Mesothelial cell of epicardium (in vitro differentiated cells): ENCODE data around the gene TRIM45. TPM values are rescaled to one million over a fixed set of nuclear protein-coding genes. Genes with fewer than 3 reads are reported as not detected.
"Not testable (repeated sequence)": the region's sequence is repeated elsewhere in the genome, so short reads cannot be mapped to it uniquely, and the experiment has no call there.

Experiments
- DNase-seq, 2 experiments: peaks; one replicate each; pipeline ENCODE4 v3.0.0; 2021; ENCODE audit warnings: low spot score in 2 of 2; ENCODE audit not compliant: unreplicated experiment in 2 of 2
- H3K27ac Mint-ChIP-seq: 2 replicates; pipeline ENCODE4 v1.8.0; 2021; ENCODE audit warnings: mixed read lengths
- H3K27me3 Mint-ChIP-seq: 2 replicates; pipeline ENCODE4 v1.8.0; 2021; ENCODE audit warnings: low read depth, mixed read lengths
- H3K36me3 Mint-ChIP-seq: 2 replicates; pipeline ENCODE4 v1.8.0; 2021; ENCODE audit warnings: mixed read lengths
- H3K4me1 Mint-ChIP-seq: 2 replicates; pipeline ENCODE4 v1.8.0; 2021; ENCODE audit warnings: mixed read lengths
- H3K4me3 Mint-ChIP-seq: 2 replicates; pipeline ENCODE4 v1.8.0; 2021; ENCODE audit warnings: mild to moderate bottlenecking, moderate library complexity, mixed read lengths
- H3K9me3 Mint-ChIP-seq: 2 replicates; pipeline ENCODE4 v1.8.0; 2021; ENCODE audit warnings: mixed read lengths
- total RNA-seq: library from RNA; stranded (reverse); gene quantifications from 3 replicates; pipeline ENCODE4 v1.2.1, GENCODE V29; 2021
- TF ChIP-seq, protein P1 (sequence below): fragments of 200-600 bp; sonication (generic); IDR thresholded peaks from one replicate; pipeline ENCODE4 v1.5.0; 2021; ENCODE audit warnings: antibody characterized with exemption; ENCODE audit not compliant: unreplicated experiment

The TRIM45 gene
- total RNA-seq, 1 donor from 2014 or later: 40.0 TPM

DNA sequence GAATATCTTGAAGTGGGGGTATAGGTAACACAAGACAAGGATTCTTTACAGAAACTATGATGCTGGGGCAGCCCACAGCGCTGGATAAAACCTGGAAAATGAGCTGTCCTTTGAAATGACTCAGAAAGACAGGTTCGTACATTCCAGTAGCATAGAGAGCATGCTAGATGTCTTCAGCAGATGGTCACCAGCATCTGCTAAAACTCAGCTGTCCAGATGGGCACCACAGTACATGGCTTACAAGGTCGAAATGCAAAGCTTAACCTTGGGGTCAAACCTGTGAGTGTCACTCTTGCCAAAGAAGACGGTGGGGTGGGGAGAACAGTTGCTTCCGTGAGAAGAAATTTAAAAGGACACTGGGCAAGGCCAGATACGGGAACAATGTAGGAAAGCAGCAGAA, 41.3 kb upstream of the TRIM45 start:
- no peak overlapping the region for H3K4me3 Mint-ChIP-seq
- peaks cover 13% of the 10 kb centered on the region for H3K36me3 Mint-ChIP-seq
- TF ChIP-seq, protein P1, sequence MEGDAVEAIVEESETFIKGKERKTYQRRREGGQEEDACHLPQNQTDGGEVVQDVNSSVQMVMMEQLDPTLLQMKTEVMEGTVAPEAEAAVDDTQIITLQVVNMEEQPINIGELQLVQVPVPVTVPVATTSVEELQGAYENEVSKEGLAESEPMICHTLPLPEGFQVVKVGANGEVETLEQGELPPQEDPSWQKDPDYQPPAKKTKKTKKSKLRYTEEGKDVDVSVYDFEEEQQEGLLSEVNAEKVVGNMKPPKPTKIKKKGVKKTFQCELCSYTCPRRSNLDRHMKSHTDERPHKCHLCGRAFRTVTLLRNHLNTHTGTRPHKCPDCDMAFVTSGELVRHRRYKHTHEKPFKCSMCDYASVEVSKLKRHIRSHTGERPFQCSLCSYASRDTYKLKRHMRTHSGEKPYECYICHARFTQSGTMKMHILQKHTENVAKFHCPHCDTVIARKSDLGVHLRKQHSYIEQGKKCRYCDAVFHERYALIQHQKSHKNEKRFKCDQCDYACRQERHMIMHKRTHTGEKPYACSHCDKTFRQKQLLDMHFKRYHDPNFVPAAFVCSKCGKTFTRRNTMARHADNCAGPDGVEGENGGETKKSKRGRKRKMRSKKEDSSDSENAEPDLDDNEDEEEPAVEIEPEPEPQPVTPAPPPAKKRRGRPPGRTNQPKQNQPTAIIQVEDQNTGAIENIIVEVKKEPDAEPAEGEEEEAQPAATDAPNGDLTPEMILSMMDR: no peak
- peak overlapping the region; percentile 49 for H3K27ac Mint-ChIP-seq
- H3K9me3 Mint-ChIP-seq: peaks cover 12% of the 10 kb centered on the region
- no peak for DNase-seq
- no peaks in the 10 kb centered on the region for H3K27me3 Mint-ChIP-seq
- H3K4me1 Mint-ChIP-seq: peaks cover 26% of the 10 kb centered on the region

DNA sequence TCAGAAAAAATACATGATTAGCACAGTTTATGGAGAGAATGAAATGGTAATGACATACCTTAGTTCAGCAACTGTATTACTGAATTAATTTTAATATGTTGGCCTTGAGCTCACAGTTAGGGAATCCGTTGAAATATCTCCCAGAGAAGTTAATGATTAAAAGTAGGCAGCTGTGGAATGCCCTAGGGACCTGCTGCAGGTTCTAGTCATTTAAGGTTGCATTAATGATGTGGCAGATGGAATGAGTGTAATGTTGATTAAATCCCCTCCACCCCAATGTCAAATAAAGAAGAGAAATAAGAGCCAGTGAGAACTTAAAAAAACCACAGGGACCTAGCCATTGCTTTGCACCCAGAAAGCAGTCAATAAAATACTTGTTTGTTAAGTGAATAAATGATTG, 40.3 kb upstream of the TRIM45 start:
- Mint-ChIP-seq H3K27ac (peak overlapping the region; percentile 70), H3K4me3 (no peak overlapping the region), H3K36me3 (peaks cover 10% of the 10 kb centered on the region), H3K9me3 (peaks cover 13% of the 10 kb centered on the region), H3K27me3 (no peaks in the 10 kb centered on the region), H3K4me1 (peaks cover 25% of the 10 kb centered on the region)
- no peak for DNase-seq
- TF ChIP-seq, protein P1: no peak

DNA sequence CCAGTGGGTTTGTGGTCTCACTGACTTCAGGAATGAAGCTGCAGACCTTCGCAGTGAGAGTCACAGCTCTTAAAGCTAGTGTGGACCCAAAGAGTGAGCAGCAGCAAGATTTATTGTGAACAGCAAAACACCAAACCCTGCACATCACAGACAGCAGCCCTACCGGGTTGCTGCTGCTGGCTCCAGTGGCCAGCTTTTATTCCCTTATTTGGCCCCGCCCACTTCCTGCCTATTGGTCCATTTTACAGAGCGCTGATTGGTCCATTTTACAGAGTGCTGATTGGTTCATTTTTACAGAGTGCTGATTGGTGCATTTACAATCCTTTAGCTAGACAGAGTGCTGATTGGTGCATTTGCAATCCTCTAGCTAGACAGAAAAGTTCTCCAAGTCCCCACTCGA, 29.8 kb upstream of the TRIM45 start:
- not testable (repeated sequence) for H3K9me3 Mint-ChIP-seq

GRCh38 chr1:117150316-117150715, 28.8 kb upstream of the TRIM45 start:
- DNase-seq: no peak
- TF ChIP-seq, protein P1: no peak
- peaks cover 5% of the 10 kb centered on the region for H3K9me3 Mint-ChIP-seq

More for the DNA sequence above, 29.8 kb upstream of the TRIM45 start:
- peaks cover 33% of the 10 kb centered on the region for H3K4me1 Mint-ChIP-seq
- H3K4me3 Mint-ChIP-seq, H3K27me3 Mint-ChIP-seq, H3K27ac Mint-ChIP-seq, DNase-seq, H3K36me3 Mint-ChIP-seq: not testable (repeated sequence)

DNA sequence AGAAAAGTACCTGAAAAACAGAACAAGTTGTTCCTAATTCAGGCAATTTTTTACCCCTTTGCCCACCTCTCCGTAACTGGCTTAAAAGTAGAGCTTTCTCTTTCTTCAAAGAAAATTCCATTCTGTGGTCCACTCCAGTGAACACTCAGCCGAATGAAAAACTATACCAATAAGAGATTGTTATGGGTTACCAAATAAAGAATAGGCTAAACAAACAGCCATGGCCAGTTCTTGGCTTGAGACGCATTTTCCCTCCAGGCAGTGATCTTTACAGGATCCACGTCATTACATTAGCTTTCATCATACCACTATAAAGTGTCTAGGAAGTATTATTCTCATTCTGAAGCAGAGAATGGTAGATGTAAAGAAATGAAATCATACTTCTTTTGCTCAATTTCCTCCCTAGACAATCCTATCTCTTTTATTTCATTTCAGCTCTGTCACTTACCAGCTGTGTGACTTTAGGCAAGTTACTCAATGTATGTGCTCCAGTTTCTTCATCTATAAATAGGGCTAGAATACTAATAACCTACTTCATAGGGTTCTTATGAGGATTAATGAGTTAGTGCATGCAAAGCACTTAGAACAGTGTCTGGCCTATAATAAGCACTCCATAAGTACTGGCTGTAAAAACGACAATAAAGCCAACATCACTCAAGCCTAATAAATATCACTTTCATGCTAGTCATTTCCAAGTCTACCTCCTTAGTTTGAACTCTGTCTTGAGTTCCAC, 26.5 kb upstream of the TRIM45 start:
- H3K9me3 Mint-ChIP-seq: peaks cover 5% of the 10 kb centered on the region
- H3K4me3 Mint-ChIP-seq: no peak overlapping the region
- no peaks in the 10 kb centered on the region for H3K27me3 Mint-ChIP-seq
- H3K36me3 Mint-ChIP-seq: peaks cover 6% of the 10 kb centered on the region
- peak overlapping the region; percentile 76 for H3K27ac Mint-ChIP-seq
- TF ChIP-seq, protein P1: no peak
- DNase-seq: no peak
- H3K4me1 Mint-ChIP-seq: peaks cover 43% of the 10 kb centered on the region

More at GRCh38 chr1:117150316-117150715, 28.8 kb upstream of the TRIM45 start:
- H3K4me1 Mint-ChIP-seq: peaks cover 38% of the 10 kb centered on the region
- no peak overlapping the region for H3K4me3 Mint-ChIP-seq
- no peaks in the 10 kb centered on the region for H3K27me3 Mint-ChIP-seq
- H3K36me3 Mint-ChIP-seq: peaks cover 6% of the 10 kb centered on the region
- H3K27ac Mint-ChIP-seq: no peak overlapping the region

- no peak for DNase-seq
- peak overlapping the region; percentile 57 for H3K27ac Mint-ChIP-seq
- H3K27me3 Mint-ChIP-seq: no peaks in the 10 kb centered on the region
- TF ChIP-seq, protein P1: no peak
- peaks cover 5% of the 10 kb centered on the region for H3K9me3 Mint-ChIP-seq
- H3K4me3 Mint-ChIP-seq: no peak overlapping the region
- H3K4me1 Mint-ChIP-seq: peaks cover 43% of the 10 kb centered on the region
- H3K36me3 Mint-ChIP-seq: peaks cover 6% of the 10 kb centered on the region
These were observed 25.8 kb upstream of the TRIM45 start for GRCh38 chr1:117147341-117147831.
